Measurements from ENCODE around the gene FNDC3A.

- TF ChIP-seq CTCF (IDR thresholded peaks at IDR 0.05; ENCODE audit: poor library complexity) (no peak), EZH2 (IDR thresholded peaks at IDR 0.05; ENCODE audit: borderline replicate concordance) (no peak), EZH2phosphoT487 (IDR thresholded peaks at IDR 0.05; ENCODE audit: low read depth, severe bottlenecking, unreplicated experiment) (no peak)
Observed at GRCh38 chr13:48993150-48993549, 17.4 kb downstream of the FNDC3A start.

Data from hepatocyte (in vitro differentiated cells).